Adrenal gland (tissue), 12 donors: ENCODE measurements around the gene RAB18. TPM values are rescaled to one million over a fixed set of nuclear protein-coding genes. Genes with fewer than 3 reads are reported as not detected.

ENCODE experiments used
- DNase-seq, 7 donors: peaks; one replicate each; pipeline ENCODE4 v3.0.0-alpha.2; 2019 to 2020
- H3K27ac ChIP-seq, 5 donors: fragments of 200-600 bp; sonication (generic) in 4 of 5; 1 replicate in 3 of 5; 2 replicates in 2 of 5; pipeline versions ENCODE4 v1.5.1 to v1.8.0; 2016 to 2020; ENCODE audit warnings: mild to moderate bottlenecking in 1 of 5
- H3K27me3 ChIP-seq: fragments of 200-600 bp; 2 replicates; pipeline ENCODE4 v1.8.0; 2021
- H3K36me3 ChIP-seq, 2 donors: fragments of 200-600 bp; replicated peaks in 1 of 2; 1 replicate in 1 of 2; 2 replicates in 1 of 2; pipeline versions ENCODE4 v1.5.1 to v1.8.0; 2018 to 2022
- H3K4me1 ChIP-seq, 2 donors: fragments of 200-600 bp; replicated peaks in 1 of 2; 1 replicate in 1 of 2; 2 replicates in 1 of 2; pipeline versions ENCODE4 v1.5.1 to v1.8.0; 2018 to 2021
- H3K4me3 ChIP-seq, 4 donors: fragments of 200-600 bp; sonication (generic) in 3 of 4; one replicate each; pipeline ENCODE4 v1.5.1; 2016 to 2018
- H3K9me3 ChIP-seq, 3 donors: fragments of 200-600 bp; sonication (generic) in 1 of 3; replicated peaks in 1 of 3; 1 replicate in 2 of 3; 2 replicates in 1 of 3; pipeline versions ENCODE4 v1.5.1 to v1.8.0; 2016 to 2021
- POLR2A ChIP-seq, 2 donors: fragments of 450-650 bp; IDR thresholded peaks; one replicate each; pipeline ENCODE4 v1.6.1; 2017; ENCODE audit warnings: antibody characterized with exemption in 2 of 2, mild to moderate bottlenecking in 2 of 2, moderate library complexity in 1 of 2
- WGBS, 4 donors: extraction: QIAGEN DNeasy Blood & Tissue Kit in 2 of 4; methylation state at CpG; one replicate each; pipeline versions ENCODE4 v1.1.5 to v1.1.7; 2013 to 2017; 5-methylcytosine and 5-hydroxymethylcytosine counted together
- intact Hi-C, 2 donors: fragments of 100-400 bp; cut with DNase I; formaldehyde crosslinking; loops; one replicate each; pipeline versions ENCODE4 v1.14.1 to v1.15.0; 2022 to 2023
- polyA plus RNA-seq, 3 donors: library from polyadenylated mRNA; stranded (reverse); fragments of 200-250 nt in 2 of 3; fragments of 350-450 nt in 1 of 3; fragmentation: Illumina TruSeq in 1 of 3; extraction: RNeasy Lipid Tissue Mini Kit (QIAGEN cat#74804) in 1 of 3; gene quantifications; one replicate each; pipeline ENCODE4 v1.2.3, GENCODE V29; 2013 to 2014
- total RNA-seq, 9 donors: library from RNA; depleted of rRNA in 4 of 9; stranded (reverse); fragments of >200 nt in 4 of 9; fragments of 120-200 nt in 1 of 9; fragmentation: NEBNext Ultra II Directional in 1 of 9; extraction: Animal tissue kit (Norgen Biotek cat#: 25700) in 1 of 9; gene quantifications; one replicate each; pipeline versions ENCODE4 v1.1.0 to v1.2.4, GENCODE V29; 2013 to 2023
- TF ChIP-seq, protein P1 (sequence below), 6 experiments: fragments of 450-650 bp in 4 of 6; fragments of 200-600 bp in 2 of 6; sonication (generic) in 1 of 6; IDR thresholded peaks; 1 replicate in 5 of 6; 2 replicates in 1 of 6; pipeline versions ENCODE4 v1.5.1 to v1.8.0; 2016 to 2021; ENCODE audit warnings: antibody characterized with exemption in 6 of 6, mild to moderate bottlenecking in 2 of 6, moderate library complexity in 1 of 6
- donor health status: healthy with polysubstance abuse.
- donor health status: Bipolar disorder and iron deficiency.
- donor health status: DM: yes; HTN: yes; CAD: no.
- donor health status: DM: no; HTN: no; CAD: no.
- donor health status: DM: no; HTN: no; CAD: no.
- donor health status: DM: yes; HTN: yes; CAD: no.

The RAB18 gene
- total and polyA plus RNA-seq, 12 donors = 22.1 to 416 (median 114) TPM

DNA sequence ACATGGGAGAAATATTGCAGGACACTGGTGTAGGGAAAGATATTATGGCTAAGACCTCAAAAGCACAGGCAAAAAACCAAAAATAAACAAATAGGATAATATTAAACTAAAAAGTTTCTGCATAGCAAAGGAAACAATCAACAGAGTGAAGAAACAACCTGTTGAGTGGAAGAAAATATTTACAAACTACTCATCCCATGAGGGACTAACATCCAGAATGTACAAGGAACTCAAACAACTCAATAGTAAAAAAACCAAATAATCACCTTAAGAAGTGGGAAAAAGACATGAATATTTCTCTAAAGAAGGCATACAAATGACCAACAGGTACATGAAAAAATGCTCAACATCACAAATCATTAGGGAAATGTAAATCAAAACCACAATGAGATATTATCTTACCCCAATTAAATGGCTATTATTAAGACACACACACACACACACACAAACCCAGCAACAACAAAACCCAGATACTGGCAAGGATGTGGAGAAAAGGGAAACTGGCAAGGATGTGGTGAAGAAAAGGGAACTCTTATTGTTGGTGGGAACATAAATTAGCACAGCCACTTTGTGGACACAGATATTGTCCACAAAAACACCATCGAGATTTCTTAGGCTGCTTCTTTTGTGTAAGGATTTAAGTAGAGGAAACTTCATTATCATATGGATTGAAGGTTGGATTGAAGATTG lies 9.8 kb upstream of the RAB18 start:
- WGBS, 4 donors = 61 to 70% (median 65%) methylated on average over 1 of the region's 1 CpG
- no peak overlapping the region for H3K27ac ChIP-seq
- no peak overlapping the region for H3K4me3 ChIP-seq
- no peaks in the 10 kb centered on the region for H3K36me3 ChIP-seq
- H3K4me1 ChIP-seq = no peaks in the 10 kb centered on the region
- H3K9me3 ChIP-seq = no peaks in the 10 kb centered on the region
- intact Hi-C loops = no loop called here
- no peak for TF ChIP-seq POLR2A (IDR thresholded peaks at IDR 0.05)
- TF ChIP-seq, protein P1, sequence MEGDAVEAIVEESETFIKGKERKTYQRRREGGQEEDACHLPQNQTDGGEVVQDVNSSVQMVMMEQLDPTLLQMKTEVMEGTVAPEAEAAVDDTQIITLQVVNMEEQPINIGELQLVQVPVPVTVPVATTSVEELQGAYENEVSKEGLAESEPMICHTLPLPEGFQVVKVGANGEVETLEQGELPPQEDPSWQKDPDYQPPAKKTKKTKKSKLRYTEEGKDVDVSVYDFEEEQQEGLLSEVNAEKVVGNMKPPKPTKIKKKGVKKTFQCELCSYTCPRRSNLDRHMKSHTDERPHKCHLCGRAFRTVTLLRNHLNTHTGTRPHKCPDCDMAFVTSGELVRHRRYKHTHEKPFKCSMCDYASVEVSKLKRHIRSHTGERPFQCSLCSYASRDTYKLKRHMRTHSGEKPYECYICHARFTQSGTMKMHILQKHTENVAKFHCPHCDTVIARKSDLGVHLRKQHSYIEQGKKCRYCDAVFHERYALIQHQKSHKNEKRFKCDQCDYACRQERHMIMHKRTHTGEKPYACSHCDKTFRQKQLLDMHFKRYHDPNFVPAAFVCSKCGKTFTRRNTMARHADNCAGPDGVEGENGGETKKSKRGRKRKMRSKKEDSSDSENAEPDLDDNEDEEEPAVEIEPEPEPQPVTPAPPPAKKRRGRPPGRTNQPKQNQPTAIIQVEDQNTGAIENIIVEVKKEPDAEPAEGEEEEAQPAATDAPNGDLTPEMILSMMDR (IDR thresholded peaks at IDR 0.05) = no peak
- H3K27me3 ChIP-seq = no peaks in the 10 kb centered on the region
- DNase-seq = no peak

DNA sequence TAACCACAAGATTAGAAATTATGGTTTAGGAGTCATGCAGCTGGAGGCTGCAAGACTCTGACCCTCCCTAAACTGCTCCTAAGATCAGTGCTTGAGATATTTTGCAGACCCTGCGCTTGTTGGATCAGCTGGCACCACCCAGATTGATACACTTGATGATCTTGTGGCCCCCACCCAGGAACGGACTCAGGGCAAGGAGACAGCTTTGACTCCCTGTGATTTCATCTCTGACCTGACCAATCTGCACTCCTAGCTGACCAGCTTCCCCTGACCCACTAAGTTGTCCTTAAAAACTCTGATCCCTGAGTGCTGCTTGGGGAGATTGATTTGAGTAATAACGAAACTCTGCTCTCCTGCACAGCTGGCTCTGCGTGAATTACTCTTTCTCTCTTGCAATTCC lies 8.0 kb upstream of the RAB18 start:
- no peaks in the 10 kb centered on the region for H3K27me3 ChIP-seq
- 65 to 75% (median 71%) methylated on average over 4 of the region's 4 CpGs for WGBS, 4 donors
- TF ChIP-seq, protein P1 (IDR thresholded peaks at IDR 0.05) = no peak
- TF ChIP-seq POLR2A (IDR thresholded peaks at IDR 0.05) = no peak
- no peak overlapping the region for H3K27ac ChIP-seq
- intact Hi-C loops = no loop called here
- no peaks in the 10 kb centered on the region for H3K36me3 ChIP-seq
- H3K4me3 ChIP-seq = no peak overlapping the region
- no peak for DNase-seq
- no peaks in the 10 kb centered on the region for H3K4me1 ChIP-seq
- no peaks in the 10 kb centered on the region for H3K9me3 ChIP-seq

DNA sequence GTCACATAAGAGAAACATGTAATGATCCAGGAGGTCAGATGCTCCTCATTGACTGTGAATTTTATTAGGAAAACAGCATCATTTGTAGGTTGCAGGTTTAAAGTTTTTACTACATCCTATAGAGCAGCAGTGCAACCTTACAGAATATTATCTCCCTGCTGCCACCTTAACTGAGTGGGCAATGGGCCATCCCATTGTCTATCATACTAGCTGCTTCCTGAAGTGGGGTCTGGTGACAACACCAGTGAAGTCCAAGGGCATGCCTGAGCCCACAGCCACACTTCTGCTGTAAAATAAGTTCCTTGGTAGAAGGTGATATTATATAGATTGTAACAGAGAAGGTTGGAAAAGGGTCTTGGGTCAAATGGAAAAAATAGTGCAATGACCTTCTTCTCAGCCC lies 4.0 kb upstream of the RAB18 start:
- Histone ChIP-seq H3K27ac (no peak overlapping the region), H3K9me3 (no peaks in the 10 kb centered on the region), H3K27me3 (no peaks in the 10 kb centered on the region), H3K4me3 (no peak overlapping the region), H3K36me3 (no peaks in the 10 kb centered on the region), H3K4me1 (peaks cover 0 to 2% of the 10 kb centered on the region in 2 donors)
- intact Hi-C loops = no loop called here
- no peak for DNase-seq
- no peak for TF ChIP-seq POLR2A (IDR thresholded peaks at IDR 0.05)
- TF ChIP-seq, protein P1 (IDR thresholded peaks at IDR 0.05) = no peak

DNA sequence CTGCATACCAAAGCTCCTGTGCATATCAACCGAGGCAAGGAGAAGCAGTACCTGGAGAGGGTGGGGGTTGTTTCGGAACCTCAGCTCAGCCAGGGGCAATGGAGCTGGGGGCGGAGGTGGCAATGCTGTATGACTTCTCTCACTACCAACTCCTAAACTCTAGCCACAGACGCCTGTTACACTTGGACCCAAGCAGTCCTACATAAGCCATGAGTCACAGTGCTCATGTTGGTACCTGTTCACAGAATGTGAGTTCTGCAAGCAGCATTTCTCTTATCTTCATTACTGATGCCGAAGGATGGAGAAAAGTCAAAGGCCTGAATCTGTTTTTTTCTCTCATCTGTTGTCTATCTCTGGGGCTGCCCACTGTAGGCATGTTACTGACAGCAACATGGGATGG lies 3.2 kb upstream of the RAB18 start:
- Histone ChIP-seq H3K27me3 (no peaks in the 10 kb centered on the region), H3K9me3 (no peaks in the 10 kb centered on the region), H3K27ac (no peak overlapping the region), H3K4me1 (peaks cover 7 to 9% of the 10 kb centered on the region in 2 donors), H3K4me3 (no peak overlapping the region), H3K36me3 (no peaks in the 10 kb centered on the region)
- no peak for DNase-seq
- 62 to 72% (median 66%) methylated on average over 5 of the region's 5 CpGs for WGBS, 4 donors
- intact Hi-C loops = no loop called here
- no peak for TF ChIP-seq POLR2A (IDR thresholded peaks at IDR 0.05)
- TF ChIP-seq, protein P1 (IDR thresholded peaks at IDR 0.05) = no peak
